ENCODE results near the gene NDUFB4. TPM values are rescaled to one million over a fixed set of nuclear protein-coding genes. Genes with fewer than 3 reads are reported as not detected.

NDUFB4 gene
- total RNA-seq, 1 experiment from 2014 or later: 283 TPM

- Histone ChIP-seq H3K4me2 (ENCODE audit: low read length) (no peak overlapping the region), H3K4me3 (ENCODE audit: low read length) (no peak overlapping the region), H3K4me1 (ENCODE audit: insufficient read depth, low read length) (no peaks in the 10 kb centered on the region), H3K9me3 (ENCODE audit: low read length) (no peaks in the 10 kb centered on the region), H3K27me3 (ENCODE audit: low read length) (no peaks in the 10 kb centered on the region), H4K20me1 (ENCODE audit: low read length) (no peaks in the 10 kb centered on the region), H3K36me3 (ENCODE audit: low read depth, low read length) (no peaks in the 10 kb centered on the region), H3K79me2 (ENCODE audit: low read length) (no peaks in the 10 kb centered on the region), H3F3A (ENCODE audit: low read length, unreplicated experiment) (no peaks in the 10 kb centered on the region), H2AFZ (ENCODE audit: low read length) (no peak overlapping the region), H3K9ac (ENCODE audit: low read length) (no peak overlapping the region), H3K9me2 (replicated peaks; ENCODE audit: low read length) (no peaks in the 10 kb centered on the region), H3K27ac (ENCODE audit: low read length) (no peak overlapping the region)
- ATAC-seq (no peak), DNase-seq (no peak)
- no TSS peak for BruUV-seq (replicated peaks)
- ChIA-PET POLR2A (ENCODE audit: unreplicated experiment) (no interaction called here), CTCF (interaction anchor here (1.3 kb wide), 1 partner anchor 135 kb away, joined by 4 read pairs; no protein-coding TSS in a partner anchor)
- TF ChIP-seq EZH2 (IDR thresholded peaks at IDR 0.05; ENCODE audit: low read length, unreplicated experiment): no peak
- TF ChIP-seq EZH2phosphoT487 (IDR thresholded peaks at IDR 0.05; ENCODE audit: borderline replicate concordance, low read length): no peak
- no peak for TF ChIP-seq CTCF (conservative IDR thresholded peaks at IDR 0.05; ENCODE audit: low read depth, low read length)
- intact Hi-C loops (cut with micrococcal nuclease): no loop called here
These were observed 43.7 kb upstream of the NDUFB4 start for GRCh38 chr3:120552184-120553172.

- DNase-seq (no peak), ATAC-seq (no peak)
- TF ChIP-seq CTCF (conservative IDR thresholded peaks at IDR 0.05; ENCODE audit: low read depth, low read length) (no peak), EZH2phosphoT487 (IDR thresholded peaks at IDR 0.05; ENCODE audit: borderline replicate concordance, low read length) (no peak), EZH2 (IDR thresholded peaks at IDR 0.05; ENCODE audit: low read length, unreplicated experiment) (no peak)
- Histone ChIP-seq H3K27ac (ENCODE audit: low read length) (no peak overlapping the region), H3K9me3 (ENCODE audit: low read length) (no peaks in the 10 kb centered on the region), H3K9me2 (replicated peaks; ENCODE audit: low read length) (no peaks in the 10 kb centered on the region), H3K79me2 (ENCODE audit: low read length) (no peaks in the 10 kb centered on the region), H2AFZ (ENCODE audit: low read length) (no peak overlapping the region), H3K4me3 (ENCODE audit: low read length) (no peak overlapping the region), H3K9ac (ENCODE audit: low read length) (no peak overlapping the region), H3K27me3 (ENCODE audit: low read length) (no peaks in the 10 kb centered on the region), H3K4me2 (ENCODE audit: low read length) (no peak overlapping the region), H3K36me3 (ENCODE audit: low read depth, low read length) (no peaks in the 10 kb centered on the region), H4K20me1 (ENCODE audit: low read length) (no peaks in the 10 kb centered on the region), H3F3A (ENCODE audit: low read length, unreplicated experiment) (no peaks in the 10 kb centered on the region), H3K4me1 (ENCODE audit: insufficient read depth, low read length) (peaks cover 17% of the 10 kb centered on the region)
- no TSS peak for BruUV-seq (replicated peaks)
- POLR2A ChIA-PET (ENCODE audit: unreplicated experiment): interaction anchor here (0.5 kb wide), 1 partner anchor 56 kb away, joined by 3 read pairs; no protein-coding TSS in a partner anchor
- intact Hi-C loops (cut with micrococcal nuclease): loop anchor here (5.0 kb wide), 1 partner anchor 118 kb away; no protein-coding TSS in a partner anchor
- CTCF ChIA-PET: no interaction called here
These were observed 41.1 kb upstream of the NDUFB4 start for GRCh38 chr3:120554812-120555606.
